Stimulated activated CD4-positive, alpha-beta T cell treated with anti-CD3 and anti-CD28 coated beads, Interleukin-4, amount 100 ng/mL, for 1 hour (primary cell): ENCODE data around the gene DNTT.

Experiments
- DNase-seq: peaks from one replicate; pipeline ENCODE4 v3.0.0-alpha.2; 2020

DNTT gene

GRCh38 chr10:96304230-96304629 is at the start of gene DNTT:
TSS of gene DNTT (plus strand) at chr10:96304434. CDS start at chr10:96304498, 64 bp downstream.
- DNase-seq: no peak

DNA sequence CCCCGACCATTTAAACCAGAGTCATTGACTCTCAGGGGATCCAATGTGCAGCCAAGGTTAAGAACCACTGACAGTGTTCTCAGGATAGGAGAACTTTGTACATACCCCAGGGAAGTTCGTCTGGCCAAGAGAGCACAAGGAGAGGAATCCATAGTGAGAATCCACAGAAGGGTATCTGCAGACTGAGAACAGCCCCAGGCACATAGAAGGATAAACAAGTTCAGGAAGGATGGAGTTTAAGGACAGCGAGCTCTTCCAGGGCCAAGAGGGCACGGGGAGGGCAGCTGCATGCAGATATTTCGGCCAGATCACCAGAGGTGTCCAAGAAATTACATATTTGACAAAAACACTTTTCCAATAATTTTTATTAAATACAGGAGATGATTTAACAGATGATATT is 49.3 kb upstream of the DNTT start:
- no peak for DNase-seq

GRCh38 chr10:96255549-96256333 is 48.5 kb upstream of the DNTT start:
- DNase-seq: no peak

- no peak for DNase-seq
Observed at GRCh38 chr10:96257944-96258343, 46.3 kb upstream of the DNTT start.

DNA sequence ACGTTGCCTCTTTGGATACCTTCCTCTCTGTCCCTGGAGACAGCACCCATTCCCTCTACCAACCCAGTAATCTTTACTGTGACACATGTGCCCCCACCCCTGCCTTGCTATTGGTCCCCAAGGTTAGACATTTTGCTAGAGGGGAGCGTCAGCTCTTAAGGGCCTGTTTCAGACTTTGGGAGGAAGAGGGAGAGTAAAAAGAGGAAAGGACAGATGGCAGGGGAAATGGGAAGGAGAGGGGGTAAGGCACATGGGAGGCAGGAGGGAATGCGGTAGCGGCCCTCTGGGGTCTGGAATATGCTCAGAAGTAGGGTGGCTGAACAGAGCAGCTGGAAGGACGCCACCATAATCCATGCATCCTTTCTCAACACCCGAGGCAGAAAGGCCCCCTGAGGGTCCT is 45.1 kb upstream of the DNTT start:
- no peak for DNase-seq

DNA sequence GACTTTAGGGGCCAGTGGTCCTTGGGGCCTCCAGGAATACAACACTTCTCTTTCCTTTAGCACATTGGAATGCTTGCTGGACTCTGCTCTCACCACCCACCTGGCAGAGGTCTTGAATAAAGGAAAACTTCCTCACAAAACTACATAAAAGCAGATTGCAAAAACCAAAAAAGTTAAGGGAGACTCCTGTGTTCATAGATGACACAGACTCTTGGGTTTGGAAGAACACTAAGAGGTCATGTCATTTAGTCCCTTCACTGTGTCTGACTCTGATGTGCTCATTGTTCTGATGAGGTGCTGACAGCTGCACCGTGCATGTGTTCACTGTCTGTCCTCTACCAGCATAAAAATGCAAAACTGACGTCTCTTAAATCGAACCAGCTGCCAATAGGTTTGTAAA is 44.2 kb upstream of the DNTT start:
- no peak for DNase-seq

- no peak for DNase-seq
Observed at GRCh38 chr10:96261132-96261531, 43.1 kb upstream of the DNTT start.

DNA sequence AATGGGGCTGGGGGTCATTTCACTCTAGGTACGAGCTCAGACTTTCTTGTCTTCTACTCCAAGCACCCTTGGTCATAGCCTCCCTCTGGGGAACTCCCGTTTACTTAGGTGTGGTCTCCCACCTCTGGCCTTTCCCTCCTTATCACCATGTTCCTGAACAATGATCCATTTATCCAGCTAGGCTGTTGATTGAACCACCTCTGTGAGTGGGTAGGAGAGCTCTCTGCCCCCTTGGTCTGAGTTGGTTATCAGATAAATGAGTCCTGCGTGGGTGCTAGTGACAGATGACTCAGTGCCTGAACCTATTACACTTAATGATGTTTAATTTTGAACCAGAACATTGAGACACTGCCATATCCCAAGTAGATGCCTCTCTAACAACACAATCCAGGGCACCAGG is 42.3 kb upstream of the DNTT start:
- no peak for DNase-seq

GRCh38 chr10:96263176-96263575 is 41.1 kb upstream of the DNTT start:
- no peak for DNase-seq

DNA sequence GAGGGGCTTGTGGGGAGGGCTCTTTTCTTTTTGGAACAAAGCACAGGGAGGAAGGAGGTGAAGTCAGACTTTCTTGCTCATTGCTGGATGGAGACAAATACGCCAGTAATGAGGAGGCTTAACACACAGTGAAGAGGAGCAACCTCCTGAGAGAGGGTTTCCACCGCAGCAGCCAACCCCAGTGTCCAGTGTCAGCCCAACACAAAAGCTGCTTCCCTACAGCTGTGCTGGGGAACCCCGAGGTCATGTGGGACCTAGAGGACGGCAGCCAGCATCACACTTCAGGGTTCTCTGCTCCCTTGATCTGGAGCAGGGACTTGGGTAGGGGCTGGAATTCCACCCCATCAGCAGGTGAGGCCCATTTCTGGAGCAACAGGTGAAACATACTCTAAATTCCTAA is 40.6 kb upstream of the DNTT start:
- no peak for DNase-seq

GRCh38 chr10:96264938-96265337 is 39.3 kb upstream of the DNTT start:
- no peak for DNase-seq

DNA sequence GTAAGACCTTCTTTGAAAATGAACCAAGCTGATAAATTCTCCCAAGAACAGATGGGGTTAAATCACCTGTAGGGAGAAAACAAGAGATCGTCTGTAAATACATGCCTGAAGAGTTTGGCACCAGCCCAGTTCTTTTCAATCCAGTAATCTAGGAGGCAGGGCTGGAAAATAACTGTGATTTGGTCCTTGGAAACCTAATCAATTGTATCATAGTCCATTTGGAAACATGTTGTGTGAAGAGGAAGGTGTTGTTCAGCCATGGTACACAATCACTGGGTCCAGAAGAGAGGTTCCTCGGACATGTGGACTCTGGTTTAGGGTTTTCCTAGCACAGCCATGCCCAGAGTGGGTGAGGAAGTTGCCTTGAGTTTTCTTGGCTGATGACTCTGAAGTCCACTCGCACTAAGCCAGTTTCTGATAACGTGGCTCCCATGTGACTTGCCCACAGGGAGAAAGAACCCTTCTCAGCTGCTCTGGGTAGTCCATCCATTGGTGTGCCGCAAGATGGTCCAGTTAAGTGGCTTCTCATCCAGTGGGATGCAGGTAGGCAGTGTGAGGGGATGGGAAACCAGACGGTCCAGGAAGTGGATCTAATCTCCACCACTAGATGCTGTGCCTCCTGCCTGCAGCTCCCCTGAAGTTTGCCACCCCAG is 38.0 kb upstream of the DNTT start:
- no peak for DNase-seq

DNA sequence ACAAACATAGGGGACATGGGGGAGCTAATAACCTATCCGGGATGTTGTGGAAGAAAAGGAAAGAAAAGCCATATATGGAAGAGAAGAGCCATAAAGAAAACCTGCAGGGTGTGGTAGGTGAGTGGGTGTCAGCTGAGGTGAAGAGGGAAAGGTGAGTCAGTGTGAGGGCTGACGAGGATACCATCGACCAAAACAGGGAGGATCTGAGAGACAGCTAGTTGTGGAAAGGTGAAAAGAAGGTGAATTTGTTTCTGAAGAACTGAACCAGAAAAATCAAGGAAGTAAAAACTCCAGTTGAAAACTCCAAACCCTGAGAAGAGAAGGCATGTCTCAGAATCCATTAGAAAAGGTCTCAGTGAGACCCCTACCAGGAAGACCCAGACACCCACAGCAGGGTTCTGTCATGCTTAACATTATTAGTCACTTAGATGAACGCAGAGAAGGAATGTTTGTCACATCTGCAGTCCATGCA is 37.0 kb upstream of the DNTT start:
- no peak for DNase-seq

DNA sequence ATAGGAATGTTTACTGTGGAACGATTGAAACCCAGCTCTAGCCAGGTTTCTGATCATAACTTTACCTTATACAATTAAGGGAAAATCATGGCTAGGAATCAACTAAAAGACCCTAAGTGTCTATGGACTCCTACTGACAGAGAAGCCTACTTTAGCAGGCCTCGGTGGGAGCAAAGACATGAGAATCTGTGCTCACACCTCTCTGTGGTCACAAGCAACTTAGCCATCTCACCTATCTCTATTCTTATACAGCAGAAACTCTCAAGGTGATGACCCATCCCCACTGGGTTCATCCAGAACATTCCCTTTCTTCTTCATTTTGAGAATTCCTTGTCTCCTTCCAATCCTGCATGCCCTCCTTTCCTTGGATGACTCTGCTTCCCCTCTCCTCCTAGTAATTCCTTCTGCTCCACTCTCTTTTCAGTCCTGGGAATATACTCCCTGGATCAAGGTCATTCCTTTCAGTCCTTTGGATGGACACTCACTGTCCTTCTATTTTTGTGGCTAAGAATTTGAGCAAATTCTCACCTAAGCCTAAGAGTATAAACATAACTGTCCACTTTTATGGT is 35.8 kb upstream of the DNTT start:
- DNase-seq: no peak

GRCh38 chr10:96269438-96270300 is 34.6 kb upstream of the DNTT start:
- no peak for DNase-seq

GRCh38 chr10:96270571-96270970 is 33.7 kb upstream of the DNTT start:
- DNase-seq: no peak

DNA sequence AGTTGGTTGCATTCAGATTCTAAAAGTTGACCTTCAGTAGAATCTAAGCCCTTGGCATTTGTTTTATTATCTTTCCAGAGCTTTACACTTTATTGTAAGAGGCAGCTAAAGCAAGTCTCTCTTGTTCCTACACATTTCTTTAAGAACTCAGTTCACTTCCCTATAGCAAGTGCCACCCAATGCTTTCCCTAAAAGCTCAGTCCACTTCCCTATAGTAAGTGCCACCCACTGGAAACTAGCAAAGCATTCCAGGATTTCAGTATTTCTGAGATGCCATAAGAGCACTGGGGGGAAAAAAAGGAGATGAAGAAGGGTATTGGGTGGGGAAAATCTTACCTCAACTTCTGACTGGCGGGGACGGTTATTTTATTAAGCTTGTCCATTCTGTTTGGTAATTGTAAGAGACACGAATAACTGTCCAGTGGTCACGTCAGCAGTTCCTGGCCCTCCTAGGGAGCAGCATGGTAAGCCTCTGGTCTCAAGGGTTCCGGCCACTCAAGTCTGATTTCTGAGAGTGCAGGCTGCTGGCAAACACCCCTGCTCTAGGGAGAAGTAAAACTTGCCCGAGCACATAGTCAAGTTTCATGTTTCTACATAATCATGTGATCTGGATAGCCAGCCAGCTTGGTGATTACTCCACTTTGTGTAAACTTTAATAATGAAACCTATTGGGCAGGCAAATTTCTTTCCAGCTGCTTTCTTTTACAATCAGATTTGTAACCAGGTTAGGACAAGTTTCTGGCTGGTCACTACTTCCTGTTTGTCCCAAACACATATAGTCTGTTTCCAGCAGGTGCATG is 33.0 kb upstream of the DNTT start, which contains the start of gene BLNK:
TSS of gene BLNK (minus strand) at position 554 of the 800 bp plus-strand sequence. CDS start at position 383, 171 bp downstream.
- DNase-seq: no peak

DNA sequence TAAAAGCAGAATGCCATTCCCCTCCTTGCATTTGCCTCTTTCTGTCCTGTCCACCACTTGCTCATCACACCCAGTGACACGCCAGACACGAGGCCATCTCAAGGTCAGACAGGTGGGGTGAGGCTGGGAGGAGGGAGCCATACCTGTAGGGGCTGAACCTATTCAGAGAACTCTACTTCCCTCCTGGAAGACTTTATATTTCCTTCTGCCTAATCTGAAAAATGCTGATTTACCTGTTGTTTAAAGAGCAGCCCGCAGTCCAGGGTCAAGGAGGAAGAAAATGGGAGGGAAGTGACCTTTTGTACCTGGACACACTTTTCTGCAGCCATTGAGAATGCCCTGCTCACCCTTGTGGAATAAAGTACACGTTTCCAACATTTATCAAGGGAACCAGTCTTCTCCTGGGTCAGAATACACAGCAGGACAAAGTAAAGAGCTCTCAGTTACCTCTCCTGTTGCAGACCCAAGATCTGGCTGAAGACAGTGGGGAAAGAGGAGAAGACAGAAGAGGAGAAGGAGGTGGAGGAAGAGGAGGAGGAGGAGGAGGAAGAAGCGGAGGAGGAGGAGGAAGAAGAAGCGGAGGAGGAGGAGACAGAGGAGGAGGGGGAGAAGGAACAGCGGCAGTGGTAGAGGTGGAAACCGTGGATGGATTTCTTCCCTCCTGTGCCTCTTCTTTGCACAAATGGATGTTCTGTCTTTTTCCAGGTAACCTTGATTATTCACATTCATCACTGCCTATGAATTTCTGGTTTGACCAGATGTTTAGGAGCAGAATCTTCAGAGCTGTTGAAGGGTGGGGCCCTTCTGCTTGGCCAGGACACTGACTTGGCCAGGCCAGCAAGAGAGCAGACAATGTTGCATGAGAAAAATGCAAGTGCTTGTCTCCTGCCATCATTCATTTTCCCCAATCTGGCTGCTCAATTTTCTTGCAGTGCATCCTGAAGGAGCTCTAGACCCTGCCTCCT is 31.6 kb upstream of the DNTT start:
- no peak for DNase-seq

DNA sequence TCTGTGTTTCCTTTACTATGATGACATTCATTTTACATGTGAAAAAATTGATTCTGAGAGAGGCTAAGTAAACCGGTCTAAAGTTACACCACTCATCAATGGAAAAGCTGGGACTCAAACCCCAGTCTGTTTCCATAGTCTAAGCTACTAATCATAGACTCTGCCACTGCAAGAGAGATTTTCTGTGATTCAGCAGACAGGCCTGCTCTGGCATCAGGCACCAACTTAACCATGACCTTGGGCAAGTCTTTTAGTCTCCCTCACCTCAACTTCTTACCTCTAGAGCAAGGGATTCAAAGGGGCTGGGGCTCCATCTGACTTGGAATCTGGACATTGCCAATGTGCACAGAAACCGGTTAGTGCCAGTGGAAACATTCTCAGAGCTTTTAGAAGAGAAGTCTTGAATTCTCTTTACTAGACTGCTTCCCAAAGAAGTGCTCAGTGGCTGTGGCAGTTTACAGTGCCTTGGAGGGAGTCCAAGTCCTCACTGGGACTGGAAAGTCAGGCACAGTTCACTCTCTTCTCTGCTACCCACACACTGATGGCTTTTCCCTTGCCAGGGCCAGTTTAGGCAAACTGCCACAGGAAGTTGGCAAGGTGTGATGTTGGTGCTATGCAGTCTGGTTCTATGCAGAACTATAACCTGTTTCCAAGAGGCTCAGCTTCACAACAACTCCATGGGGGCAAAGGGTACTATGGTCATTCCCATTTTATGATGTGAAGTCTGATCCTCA is 28.4 kb upstream of the DNTT start:
- no peak for DNase-seq

DNA sequence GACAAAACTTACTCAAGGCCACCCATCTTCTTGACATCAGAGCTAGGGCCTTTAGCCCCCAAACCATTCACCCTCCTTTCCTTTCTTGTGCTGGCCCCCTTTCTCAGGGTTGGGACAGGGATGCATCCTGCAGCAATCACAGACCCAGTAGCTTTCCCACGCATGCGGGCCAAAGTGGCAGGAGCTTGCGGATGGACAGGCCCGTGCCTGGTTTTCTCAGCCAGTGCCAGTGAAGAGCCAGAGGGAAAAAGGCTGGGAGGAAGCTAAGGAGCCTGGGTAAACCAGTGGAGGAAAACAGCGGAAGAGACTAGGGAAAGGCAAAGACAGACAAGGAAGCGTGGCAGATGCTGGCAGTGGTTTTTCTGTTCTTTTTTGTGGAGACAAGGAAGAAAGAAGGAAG is 27.8 kb upstream of the DNTT start:
- no peak for DNase-seq
